ENCODE results near the gene TP53RK.

Gene TP53RK

GRCh38 chr20:46689082-46689753, at the start of gene TP53RK:
Gene TP53RK, minus strand, starts transcription at chr20:46689444. Its CDS starts 30 bp downstream, at chr20:46689414.
- Histone ChIP-seq H3K4me2 (ENCODE audit: low read depth, low read length) (peak within 1 kb of the TSS; percentile 80), H4K20me1 (ENCODE audit: insufficient read depth, low read length) (no peaks in the 10 kb centered on the region), H3K4me1 (ENCODE audit: low read length) (peaks cover 37% of the 10 kb centered on the region), H3K79me2 (ENCODE audit: low read length) (peaks cover 51% of the 10 kb centered on the region), H3F3A (ENCODE audit: insufficient read depth, low read length) (0 out of 2 replicates have a peak, but pooled peaks cover 5% of the 10 kb centered on the region), H3K9me3 (replicated peaks; ENCODE audit: insufficient read depth, low read length) (no peaks in the 10 kb centered on the region), H3K27me3 (replicated peaks; ENCODE audit: insufficient read depth, low read length) (no peaks in the 10 kb centered on the region), H3K9me2 (replicated peaks; ENCODE audit: insufficient read depth, low read length) (no peaks in the 10 kb centered on the region), H3K4me3 (ENCODE audit: low read length) (peak within 1 kb of the TSS; percentile 72), H2AFZ (ENCODE audit: low read length) (peak within 1 kb of the TSS; percentile 72), H3K9ac (ENCODE audit: low read length) (peak within 1 kb of the TSS; percentile 86), H3K36me3 (replicated peaks; ENCODE audit: insufficient read depth, low read length) (peaks cover 5% of the 10 kb centered on the region; the same call in 1 of the 2 replicates), H3K27ac (ENCODE audit: low read length) (peak within 1 kb of the TSS; percentile 73)
- TF ChIP-seq EZH2 (optimal IDR thresholded peaks at IDR 0.05; ENCODE audit: low read depth, low read length) (no peak), CTCF (IDR thresholded peaks at IDR 0.05; ENCODE audit: low read length) (peak; percentile 22)
- peak; percentile 99 for DNase-seq

DNA sequence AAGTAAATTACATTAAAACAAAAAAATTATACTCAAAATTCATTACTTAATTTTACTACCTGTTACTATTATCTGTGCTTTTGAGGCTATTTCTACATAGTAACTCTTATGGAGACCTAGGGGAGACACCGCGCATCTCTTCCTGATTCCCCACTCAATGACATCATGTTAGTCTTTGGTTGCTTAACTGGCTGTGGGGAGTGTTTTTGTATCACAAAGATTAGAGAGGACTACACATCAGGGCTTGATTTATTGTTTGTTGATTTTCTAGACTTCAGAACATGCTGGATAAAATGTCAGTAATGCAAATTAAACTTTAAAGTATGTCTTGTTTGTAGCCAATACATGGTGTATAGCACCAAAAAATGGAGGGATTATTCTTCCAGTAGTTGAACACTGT, 46.2 kb upstream of the TP53RK start:
- Histone ChIP-seq H3K27ac (ENCODE audit: low read length) (no peak overlapping the region), H3K9me3 (replicated peaks; ENCODE audit: insufficient read depth, low read length) (no peaks in the 10 kb centered on the region), H2AFZ (ENCODE audit: low read length) (no peak overlapping the region), H3K4me1 (ENCODE audit: low read length) (no peaks in the 10 kb centered on the region), H3K4me2 (ENCODE audit: low read depth, low read length) (no peak overlapping the region), H4K20me1 (ENCODE audit: insufficient read depth, low read length) (no peaks in the 10 kb centered on the region), H3F3A (ENCODE audit: insufficient read depth, low read length) (no peaks in the 10 kb centered on the region), H3K27me3 (replicated peaks; ENCODE audit: insufficient read depth, low read length) (no peaks in the 10 kb centered on the region), H3K79me2 (ENCODE audit: low read length) (no peaks in the 10 kb centered on the region), H3K9me2 (replicated peaks; ENCODE audit: insufficient read depth, low read length) (no peaks in the 10 kb centered on the region), H3K4me3 (ENCODE audit: low read length) (no peak overlapping the region), H3K36me3 (replicated peaks; ENCODE audit: insufficient read depth, low read length) (no peaks in the 10 kb centered on the region), H3K9ac (ENCODE audit: low read length) (no peak overlapping the region)
- no peak for DNase-seq
- no peak for TF ChIP-seq EZH2phosphoT487 (IDR thresholded peaks at IDR 0.05; ENCODE audit: low read length)
- no peak for TF ChIP-seq CTCF (IDR thresholded peaks at IDR 0.05; ENCODE audit: low read length)
- no peak for TF ChIP-seq EZH2 (optimal IDR thresholded peaks at IDR 0.05; ENCODE audit: low read depth, low read length)

DNA sequence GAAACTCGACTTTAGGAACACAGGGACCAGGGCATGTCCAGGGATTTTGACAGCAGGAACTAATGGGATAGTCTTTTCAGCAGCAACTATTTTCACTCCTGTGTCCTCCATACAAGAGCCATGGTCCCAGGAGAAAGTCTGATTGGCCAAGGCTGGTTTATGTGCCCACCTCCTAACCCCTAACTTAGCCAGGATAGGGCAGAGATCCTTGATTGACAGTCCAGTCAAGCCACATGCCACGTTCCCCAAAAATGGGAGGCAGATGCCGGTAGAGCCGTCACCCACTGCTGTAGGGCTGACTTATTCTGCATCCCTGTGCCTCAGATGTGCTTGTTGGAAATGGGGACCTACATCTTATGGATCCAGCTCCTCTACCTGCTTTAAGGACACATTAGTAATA, 42.5 kb upstream of the TP53RK start:
- Histone ChIP-seq H3K4me3 (ENCODE audit: low read length) (no peak overlapping the region), H3K27ac (ENCODE audit: low read length) (no peak overlapping the region), H3K36me3 (replicated peaks; ENCODE audit: insufficient read depth, low read length) (no peaks in the 10 kb centered on the region), H2AFZ (ENCODE audit: low read length) (no peak overlapping the region), H3K9me3 (replicated peaks; ENCODE audit: insufficient read depth, low read length) (no peaks in the 10 kb centered on the region), H3K9ac (ENCODE audit: low read length) (no peak overlapping the region), H3K27me3 (replicated peaks; ENCODE audit: insufficient read depth, low read length) (no peaks in the 10 kb centered on the region), H3K4me1 (ENCODE audit: low read length) (no peaks in the 10 kb centered on the region), H4K20me1 (ENCODE audit: insufficient read depth, low read length) (no peaks in the 10 kb centered on the region), H3K4me2 (ENCODE audit: low read depth, low read length) (no peak overlapping the region), H3K9me2 (replicated peaks; ENCODE audit: insufficient read depth, low read length) (no peaks in the 10 kb centered on the region), H3K79me2 (ENCODE audit: low read length) (no peaks in the 10 kb centered on the region), H3F3A (ENCODE audit: insufficient read depth, low read length) (no peaks in the 10 kb centered on the region)
- DNase-seq, result no peak
- TF ChIP-seq CTCF (IDR thresholded peaks at IDR 0.05; ENCODE audit: low read length) (no peak), EZH2 (optimal IDR thresholded peaks at IDR 0.05; ENCODE audit: low read depth, low read length) (no peak), EZH2phosphoT487 (IDR thresholded peaks at IDR 0.05; ENCODE audit: low read length) (no peak)
